Type B pancreatic cell (in vitro differentiated cells): ENCODE results near the gene PPT2. TPM values are rescaled to one million over a fixed set of nuclear protein-coding genes. Genes with fewer than 3 reads are reported as not detected.

Source experiments
- DNase-seq: peaks from one replicate; pipeline ENCODE4 v3.0.0; 2021; ENCODE audit warnings: mixed read lengths; ENCODE audit not compliant: unreplicated experiment; ENCODE audit errors: extremely low spot score
- H3K27ac Mint-ChIP-seq: 2 replicates; pipeline ENCODE4 v1.8.0; 2021; ENCODE audit warnings: mild to moderate bottlenecking, mixed read lengths
- H3K27me3 Mint-ChIP-seq: 2 replicates; pipeline ENCODE4 v1.8.0; 2021; ENCODE audit warnings: mixed read lengths
- H3K36me3 Mint-ChIP-seq: 2 replicates; pipeline ENCODE4 v1.8.0; 2021; ENCODE audit warnings: mixed read lengths
- H3K4me1 Mint-ChIP-seq: one replicate; pipeline ENCODE4 v1.8.0; 2021; ENCODE audit warnings: mixed read lengths; ENCODE audit not compliant: unreplicated experiment
- H3K4me3 Mint-ChIP-seq: 2 replicates; pipeline ENCODE4 v1.8.0; 2021; ENCODE audit warnings: mild to moderate bottlenecking, mixed read lengths
- H3K9me3 Mint-ChIP-seq: 2 replicates; pipeline ENCODE4 v1.8.0; 2021; ENCODE audit warnings: mixed read lengths
- total RNA-seq: library from RNA; stranded (reverse); gene quantifications from 2 replicates; pipeline ENCODE4 v1.2.1, GENCODE V29; 2021; ENCODE audit warnings: low replicate concordance
- TF ChIP-seq, protein P1 (sequence below): fragments of 200-600 bp; sonication (generic); conservative IDR thresholded peaks from 2 replicates; pipeline ENCODE4 v1.5.0; 2021; ENCODE audit warnings: antibody characterized with exemption, mild to moderate bottlenecking

Gene PPT2
- total RNA-seq, 1 donor from 2014 or later = 46.9 TPM

DNA sequence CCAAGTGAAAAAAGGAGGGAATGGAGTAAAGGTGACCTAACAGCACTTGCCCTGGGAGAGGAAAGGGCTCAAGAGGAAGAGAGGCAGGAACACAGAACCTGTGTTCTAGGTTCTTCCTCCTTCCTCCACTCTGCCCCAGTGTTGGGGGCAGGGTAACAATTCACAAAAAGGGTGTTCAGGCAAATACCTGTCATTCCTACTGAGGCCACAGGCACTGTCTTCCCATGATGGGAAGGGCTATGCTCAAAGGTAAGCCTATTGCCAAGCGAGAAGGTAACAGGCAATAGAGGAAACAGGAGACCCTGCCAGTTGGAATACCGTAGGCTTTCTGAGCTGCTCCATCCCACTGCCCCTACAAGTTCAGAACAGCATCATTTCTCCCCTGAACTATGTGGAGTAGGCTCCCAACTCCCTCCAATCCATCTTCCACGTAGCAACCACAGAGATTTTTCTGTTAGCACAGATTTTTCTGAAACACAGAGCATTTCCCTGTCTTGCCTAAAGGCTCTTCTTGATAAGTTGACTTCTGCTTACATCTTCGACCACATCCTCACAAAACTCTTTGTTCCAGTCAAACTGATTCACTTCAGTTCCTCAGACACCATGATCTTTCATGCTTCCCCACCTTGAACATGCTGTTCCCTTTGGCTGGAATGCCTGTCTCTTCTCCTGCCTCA lies 19.2 kb downstream of the PPT2 start:
- Mint-ChIP-seq H3K36me3 (peaks cover 21% of the 10 kb centered on the region), H3K27ac (peak overlapping the region; percentile 70), H3K4me1 (peaks cover 31% of the 10 kb centered on the region), H3K4me3 (peak overlapping the region; percentile 51), H3K9me3 (no peaks in the 10 kb centered on the region), H3K27me3 (no peaks in the 10 kb centered on the region)
- DNase-seq = no peak
- TF ChIP-seq, protein P1, sequence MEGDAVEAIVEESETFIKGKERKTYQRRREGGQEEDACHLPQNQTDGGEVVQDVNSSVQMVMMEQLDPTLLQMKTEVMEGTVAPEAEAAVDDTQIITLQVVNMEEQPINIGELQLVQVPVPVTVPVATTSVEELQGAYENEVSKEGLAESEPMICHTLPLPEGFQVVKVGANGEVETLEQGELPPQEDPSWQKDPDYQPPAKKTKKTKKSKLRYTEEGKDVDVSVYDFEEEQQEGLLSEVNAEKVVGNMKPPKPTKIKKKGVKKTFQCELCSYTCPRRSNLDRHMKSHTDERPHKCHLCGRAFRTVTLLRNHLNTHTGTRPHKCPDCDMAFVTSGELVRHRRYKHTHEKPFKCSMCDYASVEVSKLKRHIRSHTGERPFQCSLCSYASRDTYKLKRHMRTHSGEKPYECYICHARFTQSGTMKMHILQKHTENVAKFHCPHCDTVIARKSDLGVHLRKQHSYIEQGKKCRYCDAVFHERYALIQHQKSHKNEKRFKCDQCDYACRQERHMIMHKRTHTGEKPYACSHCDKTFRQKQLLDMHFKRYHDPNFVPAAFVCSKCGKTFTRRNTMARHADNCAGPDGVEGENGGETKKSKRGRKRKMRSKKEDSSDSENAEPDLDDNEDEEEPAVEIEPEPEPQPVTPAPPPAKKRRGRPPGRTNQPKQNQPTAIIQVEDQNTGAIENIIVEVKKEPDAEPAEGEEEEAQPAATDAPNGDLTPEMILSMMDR = no peak

DNA sequence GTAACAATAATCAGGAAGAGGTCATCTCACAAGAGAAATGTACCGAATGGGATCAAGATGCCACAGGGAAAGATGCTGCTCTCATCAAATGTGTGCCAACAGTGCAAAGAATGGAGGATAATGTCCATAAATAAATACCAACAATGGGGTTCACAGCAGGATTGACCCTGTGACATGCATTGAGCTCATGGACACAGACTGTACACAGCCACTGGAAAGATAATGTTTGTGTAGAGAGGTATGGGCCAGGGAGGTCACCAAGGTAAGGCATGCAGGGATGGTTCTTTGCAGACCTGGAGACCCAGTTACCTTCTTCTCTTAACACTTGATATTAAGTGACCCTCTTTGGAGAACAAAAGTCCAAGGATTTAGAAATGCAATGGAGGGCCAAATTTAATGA lies 20.5 kb downstream of the PPT2 start:
- H3K27ac Mint-ChIP-seq = no peak overlapping the region
- no peaks in the 10 kb centered on the region for H3K9me3 Mint-ChIP-seq
- H3K4me1 Mint-ChIP-seq = peaks cover 43% of the 10 kb centered on the region
- H3K4me3 Mint-ChIP-seq = peak overlapping the region; percentile 98
- DNase-seq = no peak
- TF ChIP-seq, protein P1 = no peak
- H3K36me3 Mint-ChIP-seq = peaks cover 26% of the 10 kb centered on the region
- no peaks in the 10 kb centered on the region for H3K27me3 Mint-ChIP-seq

DNA sequence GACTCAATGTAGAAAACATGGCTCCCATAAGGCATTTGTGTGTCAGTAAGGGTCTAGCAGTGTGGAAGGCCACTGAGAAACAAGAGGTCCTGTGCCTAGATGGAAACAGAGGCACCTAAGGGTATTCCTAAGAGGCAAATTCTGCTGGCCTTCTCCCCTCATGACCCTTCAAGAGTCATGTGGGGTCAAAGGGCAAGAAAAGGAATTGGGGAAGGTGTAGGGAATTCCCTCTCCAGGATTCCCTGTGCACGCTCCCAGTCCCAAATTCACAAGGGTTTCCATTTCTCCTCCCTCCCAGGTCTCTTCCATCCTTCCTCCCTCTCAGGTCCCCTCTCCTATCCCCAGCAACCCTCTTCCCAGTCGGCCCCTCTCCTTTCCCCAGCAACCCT lies 21.4 kb downstream of the PPT2 start:
- DNase-seq = no peak
- no peaks in the 10 kb centered on the region for H3K27me3 Mint-ChIP-seq
- H3K4me3 Mint-ChIP-seq = peak overlapping the region; percentile 98
- H3K4me1 Mint-ChIP-seq = peaks cover 48% of the 10 kb centered on the region
- no peaks in the 10 kb centered on the region for H3K9me3 Mint-ChIP-seq
- TF ChIP-seq, protein P1 = no peak
- peak overlapping the region; percentile 54 for H3K27ac Mint-ChIP-seq
- peaks cover 18% of the 10 kb centered on the region for H3K36me3 Mint-ChIP-seq

DNA sequence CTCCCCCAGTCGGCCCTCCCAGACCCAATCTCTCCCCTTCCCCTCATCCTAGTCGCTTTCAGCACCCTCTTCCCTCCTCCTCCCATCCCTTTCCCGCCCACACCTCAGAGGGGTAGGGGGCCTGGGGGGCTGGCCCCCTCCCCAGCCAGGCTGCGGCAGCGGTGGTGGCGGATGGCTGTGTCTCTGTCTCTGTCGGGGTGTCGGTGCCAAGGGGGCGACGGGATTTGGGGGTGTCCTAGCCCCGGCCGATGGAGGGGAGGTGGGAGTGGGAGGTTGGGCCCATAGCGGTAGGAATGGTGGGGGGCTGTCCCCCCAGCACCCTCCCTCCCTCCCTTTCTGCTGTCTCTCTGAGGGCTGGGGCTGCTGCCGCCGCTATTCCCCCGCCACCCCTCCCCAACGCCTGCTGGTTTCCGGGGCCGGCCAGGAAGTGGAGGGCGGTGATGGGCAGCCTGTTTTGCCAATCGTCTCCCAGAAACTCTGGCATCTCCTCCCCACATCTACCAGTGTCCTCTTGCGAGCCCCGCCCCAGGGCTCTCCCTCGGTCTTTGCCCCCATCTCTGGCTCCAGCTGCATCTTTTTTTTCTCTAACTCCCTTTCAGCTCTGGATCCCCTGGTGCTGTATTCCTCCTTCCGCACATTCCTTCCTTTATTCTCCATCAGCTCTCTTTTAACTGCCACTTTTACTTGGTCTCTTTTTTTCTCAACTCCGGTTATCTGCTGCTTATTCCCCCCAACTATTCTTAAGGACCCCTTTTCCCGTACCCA lies 22.0 kb downstream of the PPT2 start, which contains the start of gene AGPAT1:
Gene AGPAT1, minus strand, starts transcription at position 374 of the 765 bp plus-strand sequence. CDS start 4,588 bp downstream, outside the sequence.
- H3K4me1 Mint-ChIP-seq = peaks cover 48% of the 10 kb centered on the region
- no peaks in the 10 kb centered on the region for H3K9me3 Mint-ChIP-seq
- H3K4me3 Mint-ChIP-seq = peak within 1 kb of the TSS; percentile 98
- TF ChIP-seq, protein P1 = no peak
- H3K36me3 Mint-ChIP-seq = peaks cover 20% of the 10 kb centered on the region
- peak within 1 kb of the TSS; percentile 95 for H3K27ac Mint-ChIP-seq
- DNase-seq = peak; percentile 95
- H3K27me3 Mint-ChIP-seq = no peaks in the 10 kb centered on the region

DNA sequence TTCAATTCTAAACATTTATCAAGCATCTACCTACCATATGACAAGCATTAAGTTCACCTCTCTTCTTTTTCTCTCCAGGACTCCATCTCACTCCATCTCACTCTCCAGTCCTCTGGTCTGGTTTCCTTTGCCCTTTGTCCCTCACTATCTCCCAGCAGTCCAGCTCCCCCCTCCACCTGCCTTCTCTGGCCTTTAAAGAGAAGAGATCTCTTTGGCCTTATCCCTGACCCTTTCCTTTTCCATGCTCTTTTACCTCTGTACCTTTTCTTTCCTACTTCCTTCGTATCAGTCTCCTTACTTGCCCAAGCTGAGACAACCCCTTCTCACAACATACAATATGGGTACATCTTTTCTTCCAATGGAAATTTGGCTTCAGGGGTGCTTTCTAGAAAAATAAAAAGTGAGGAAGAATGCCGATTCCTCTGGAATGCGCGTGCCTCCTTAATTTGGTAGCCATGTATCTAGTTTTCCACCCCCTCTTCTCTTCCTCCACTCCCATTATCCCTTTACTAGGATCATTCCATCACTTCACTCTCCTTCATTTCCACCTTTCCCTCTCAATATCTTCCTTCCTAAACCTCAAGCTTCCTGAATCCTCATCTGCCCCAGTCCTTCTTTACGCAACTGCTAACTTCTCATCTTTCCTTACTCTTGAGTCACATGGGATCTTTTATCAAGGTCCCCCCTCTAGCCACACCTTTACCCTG lies 22.7 kb downstream of the PPT2 start:
- TF ChIP-seq, protein P1 = no peak
- DNase-seq = no peak
- Mint-ChIP-seq H3K27me3 (no peaks in the 10 kb centered on the region), H3K4me3 (peak overlapping the region; percentile 98), H3K9me3 (no peaks in the 10 kb centered on the region), H3K4me1 (peaks cover 48% of the 10 kb centered on the region), H3K36me3 (peaks cover 16% of the 10 kb centered on the region), H3K27ac (peak overlapping the region; percentile 95)
